Measurements from ENCODE around the gene GLYATL2. TPM values are rescaled to one million over a fixed set of nuclear protein-coding genes. Genes with fewer than 3 reads are reported as not detected.

Gene GLYATL2, protein sequence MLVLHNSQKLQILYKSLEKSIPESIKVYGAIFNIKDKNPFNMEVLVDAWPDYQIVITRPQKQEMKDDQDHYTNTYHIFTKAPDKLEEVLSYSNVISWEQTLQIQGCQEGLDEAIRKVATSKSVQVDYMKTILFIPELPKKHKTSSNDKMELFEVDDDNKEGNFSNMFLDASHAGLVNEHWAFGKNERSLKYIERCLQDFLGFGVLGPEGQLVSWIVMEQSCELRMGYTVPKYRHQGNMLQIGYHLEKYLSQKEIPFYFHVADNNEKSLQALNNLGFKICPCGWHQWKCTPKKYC
- total RNA-seq, result not detected

DNA sequence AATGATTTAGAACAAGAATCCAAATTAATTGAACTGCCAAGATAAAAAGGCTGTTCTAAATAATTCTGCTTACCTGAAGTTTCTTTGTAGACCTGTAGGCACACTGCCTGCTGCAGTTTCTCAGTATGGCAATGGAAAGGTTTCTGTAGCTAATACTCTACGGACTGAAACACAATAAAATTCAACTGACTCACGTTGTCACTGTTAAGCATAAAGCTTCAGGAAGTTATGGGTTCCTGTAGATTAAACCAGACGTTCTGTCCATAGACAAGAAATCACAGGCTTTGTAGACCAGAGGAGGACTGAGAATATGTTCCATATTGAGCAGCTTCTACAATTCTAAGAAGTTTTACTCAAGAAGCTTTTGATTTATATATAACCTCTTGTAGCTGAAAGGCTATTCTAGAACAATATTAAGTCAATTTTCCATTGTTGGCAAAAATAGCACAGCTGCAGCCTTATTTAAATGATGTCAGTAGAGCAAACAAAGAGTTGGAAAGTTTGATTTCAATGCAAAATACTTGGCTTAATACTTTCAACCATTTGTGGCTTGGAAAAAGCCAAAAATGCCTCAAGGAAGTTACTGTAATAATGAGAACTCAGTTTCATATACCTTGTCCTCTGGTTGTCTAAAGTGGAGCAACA is at the start of gene GLYATL2:
TSS of gene GLYATL2 (minus strand) at position 344 of the 645 bp plus-strand sequence. CDS start 5,092 bp downstream, outside the sequence.
- CTCF ChIA-PET, result no interaction called here
- Mint-ChIP-seq H3K27me3 (ENCODE audit: low read depth) (peaks cover 23% of the 10 kb centered on the region), H3K9me3 (no peaks in the 10 kb centered on the region), H3K4me1 (ENCODE audit: low read depth) (no peaks in the 10 kb centered on the region), H3K27ac (no peak within 1 kb of the TSS), H3K4me3 (no peak within 1 kb of the TSS), H3K36me3 (ENCODE audit: low read depth) (no peaks in the 10 kb centered on the region)
- intact Hi-C loops (cut with micrococcal nuclease), result no loop called here
- no peak for DNase-seq

DNA sequence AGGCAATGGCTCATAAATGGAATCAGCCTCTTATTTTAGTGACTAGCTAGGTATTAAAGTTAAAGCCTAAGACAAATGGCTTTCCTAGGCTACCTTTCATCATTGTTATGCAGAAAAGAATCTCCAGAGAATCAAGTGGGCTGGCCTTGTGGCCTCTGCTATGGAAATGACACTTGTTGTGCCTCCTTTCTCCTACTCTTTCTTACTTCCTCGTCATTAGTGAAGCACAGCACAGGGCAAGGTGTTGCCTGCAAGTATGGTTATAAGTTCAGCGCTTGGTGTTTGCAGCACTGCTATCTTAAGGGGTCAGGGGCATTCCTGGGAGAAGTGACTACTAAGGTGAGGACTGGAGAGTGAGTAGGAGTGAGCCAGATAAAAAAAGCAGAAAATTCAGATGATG is 49.4 kb upstream of the GLYATL2 start:
- CTCF ChIA-PET, result no interaction called here
- H3K4me3 Mint-ChIP-seq, result no peak overlapping the region
- H3K9me3 Mint-ChIP-seq, result no peaks in the 10 kb centered on the region
- H3K27me3 Mint-ChIP-seq (ENCODE audit: low read depth), result peaks cover 14% of the 10 kb centered on the region
- H3K27ac Mint-ChIP-seq, result no peak overlapping the region
- intact Hi-C loops (cut with micrococcal nuclease), result no loop called here
- no peak for DNase-seq
- H3K36me3 Mint-ChIP-seq (ENCODE audit: low read depth), result no peaks in the 10 kb centered on the region
- no peaks in the 10 kb centered on the region for H3K4me1 Mint-ChIP-seq (ENCODE audit: low read depth)

DNA sequence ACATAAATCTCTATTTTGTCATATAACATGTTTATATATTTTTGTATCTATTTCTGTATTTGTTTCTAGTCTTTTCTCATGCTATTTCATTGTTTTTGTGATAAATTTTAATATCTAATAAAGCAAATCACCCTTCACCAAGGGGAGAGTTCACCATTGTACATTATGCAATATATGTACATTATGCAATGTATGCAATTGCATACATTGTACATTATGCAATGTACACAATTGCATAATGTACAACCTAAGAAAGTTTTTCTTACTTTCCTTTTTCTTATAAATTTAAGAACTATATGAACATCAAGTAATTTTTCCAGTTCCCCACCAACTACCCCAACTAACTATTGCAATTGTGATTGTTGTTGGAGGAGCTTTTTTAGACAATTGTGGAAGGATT is 44.1 kb upstream of the GLYATL2 start:
- Mint-ChIP-seq H3K4me1 (ENCODE audit: low read depth) (no peaks in the 10 kb centered on the region), H3K27me3 (ENCODE audit: low read depth) (peaks cover 24% of the 10 kb centered on the region), H3K9me3 (no peaks in the 10 kb centered on the region)

DNA sequence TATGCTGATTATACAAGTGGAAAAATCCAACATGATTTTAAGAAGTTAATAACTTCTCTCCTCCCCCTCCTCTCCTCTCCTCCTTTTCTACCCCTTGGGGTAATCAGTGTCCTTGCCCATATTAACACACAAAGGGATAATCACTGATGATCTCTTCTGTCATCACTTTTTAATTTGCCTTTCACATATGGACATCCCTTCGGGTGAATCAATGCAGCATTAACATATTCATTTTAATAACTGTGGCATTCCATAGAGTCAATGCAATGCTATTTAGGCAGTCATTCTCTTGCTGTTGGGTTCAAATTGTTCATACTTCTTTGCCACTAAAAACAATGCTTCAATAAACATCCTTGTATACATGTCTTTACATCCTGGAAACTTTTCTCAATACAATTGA is 42.9 kb upstream of the GLYATL2 start:
- DNase-seq, result no peak
- no peaks in the 10 kb centered on the region for H3K4me1 Mint-ChIP-seq (ENCODE audit: low read depth)
- H3K4me3 Mint-ChIP-seq, result no peak overlapping the region
- H3K27me3 Mint-ChIP-seq (ENCODE audit: low read depth), result peaks cover 29% of the 10 kb centered on the region
- no peak overlapping the region for H3K27ac Mint-ChIP-seq
- no peaks in the 10 kb centered on the region for H3K36me3 Mint-ChIP-seq (ENCODE audit: low read depth)
- CTCF ChIA-PET, result no interaction called here
- H3K9me3 Mint-ChIP-seq, result no peaks in the 10 kb centered on the region
- intact Hi-C loops (cut with micrococcal nuclease), result no loop called here

More for the DNA sequence above, 44.1 kb upstream of the GLYATL2 start:
- intact Hi-C loops (cut with micrococcal nuclease), result no loop called here
- no peak overlapping the region for H3K27ac Mint-ChIP-seq
- no peaks in the 10 kb centered on the region for H3K36me3 Mint-ChIP-seq (ENCODE audit: low read depth)
- H3K4me3 Mint-ChIP-seq, result no peak overlapping the region
- no peak for DNase-seq
- CTCF ChIA-PET, result no interaction called here

DNA sequence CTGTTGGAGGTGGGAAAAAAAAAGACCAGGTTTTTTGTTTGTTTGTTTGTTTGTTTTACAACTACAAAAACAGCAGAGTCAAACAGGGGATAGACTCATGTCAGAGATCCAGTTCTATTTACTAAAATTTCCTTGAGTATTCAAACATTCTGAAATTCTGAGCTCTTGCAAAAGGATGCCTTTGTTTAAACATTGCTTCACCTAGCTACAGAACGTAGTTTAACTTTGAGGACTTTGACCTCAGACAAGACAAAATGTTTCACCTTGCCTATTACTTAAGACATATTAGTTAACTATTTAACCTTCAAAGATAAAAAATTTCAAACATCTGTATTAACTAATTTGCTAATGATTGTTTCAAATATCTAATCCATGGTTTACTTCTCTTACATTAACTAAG is 36.1 kb upstream of the GLYATL2 start:
- no peak overlapping the region for H3K4me3 Mint-ChIP-seq
- H3K27me3 Mint-ChIP-seq (ENCODE audit: low read depth), result peaks cover 28% of the 10 kb centered on the region
- H3K9me3 Mint-ChIP-seq, result peaks cover 2% of the 10 kb centered on the region
- intact Hi-C loops (cut with micrococcal nuclease), result no loop called here
- H3K36me3 Mint-ChIP-seq (ENCODE audit: low read depth), result no peaks in the 10 kb centered on the region
- no peak for DNase-seq
- H3K4me1 Mint-ChIP-seq (ENCODE audit: low read depth), result no peaks in the 10 kb centered on the region
- H3K27ac Mint-ChIP-seq, result no peak overlapping the region
- CTCF ChIA-PET, result no interaction called here

DNA sequence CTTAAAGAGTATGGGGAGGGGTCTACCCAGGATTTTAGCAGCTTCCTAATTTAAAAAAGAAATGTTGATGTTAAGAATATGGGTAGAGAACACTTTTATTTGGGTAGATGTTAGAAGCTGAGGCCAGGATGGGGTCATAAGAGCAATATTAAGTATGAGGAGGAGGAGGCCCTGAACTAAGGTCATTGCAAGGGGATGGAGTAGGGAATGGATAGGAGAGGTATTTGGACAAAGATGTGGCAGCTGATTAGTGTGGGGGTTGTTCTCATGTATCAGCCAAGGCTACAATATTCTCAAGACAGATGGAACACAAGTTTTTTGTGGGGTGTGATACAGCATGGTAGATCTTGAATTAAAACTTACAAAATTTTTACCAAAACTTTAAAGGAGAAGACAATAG is 35.7 kb upstream of the GLYATL2 start:
- no peaks in the 10 kb centered on the region for H3K36me3 Mint-ChIP-seq (ENCODE audit: low read depth)
- H3K27me3 Mint-ChIP-seq (ENCODE audit: low read depth), result peaks cover 24% of the 10 kb centered on the region
- H3K27ac Mint-ChIP-seq, result no peak overlapping the region
- H3K4me3 Mint-ChIP-seq, result no peak overlapping the region
- H3K9me3 Mint-ChIP-seq, result peaks cover 2% of the 10 kb centered on the region
- no peak for DNase-seq
- CTCF ChIA-PET, result no interaction called here
- intact Hi-C loops (cut with micrococcal nuclease), result no loop called here
- no peaks in the 10 kb centered on the region for H3K4me1 Mint-ChIP-seq (ENCODE audit: low read depth)

DNA sequence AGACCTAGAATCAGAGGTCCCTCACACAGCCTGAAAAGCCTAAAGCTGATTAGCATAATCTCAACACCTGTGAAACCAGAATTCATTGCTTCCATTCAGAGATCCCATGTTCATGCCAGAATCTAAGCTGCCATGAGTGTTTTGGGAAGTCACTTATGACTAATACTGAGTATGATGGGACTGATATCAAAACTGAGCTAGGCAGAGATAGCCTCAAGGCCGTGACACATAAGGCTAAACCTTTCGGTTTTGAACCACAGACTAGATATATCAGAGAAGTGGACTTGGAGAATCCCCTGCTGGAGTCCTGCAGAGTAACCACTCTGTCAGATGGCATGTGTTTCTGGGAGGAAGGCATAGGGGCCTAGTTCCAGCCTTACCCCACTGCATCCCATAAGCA is 23.1 kb upstream of the GLYATL2 start:
- peaks cover 2% of the 10 kb centered on the region for H3K36me3 Mint-ChIP-seq (ENCODE audit: low read depth)
- intact Hi-C loops (cut with micrococcal nuclease), result no loop called here
- H3K9me3 Mint-ChIP-seq, result peaks cover 7% of the 10 kb centered on the region
- CTCF ChIA-PET, result no interaction called here
- no peak for DNase-seq
- no peak overlapping the region for H3K27ac Mint-ChIP-seq
- no peak overlapping the region for H3K4me3 Mint-ChIP-seq
- H3K4me1 Mint-ChIP-seq (ENCODE audit: low read depth), result no peaks in the 10 kb centered on the region
- H3K27me3 Mint-ChIP-seq (ENCODE audit: low read depth), result peaks cover 17% of the 10 kb centered on the region

DNA sequence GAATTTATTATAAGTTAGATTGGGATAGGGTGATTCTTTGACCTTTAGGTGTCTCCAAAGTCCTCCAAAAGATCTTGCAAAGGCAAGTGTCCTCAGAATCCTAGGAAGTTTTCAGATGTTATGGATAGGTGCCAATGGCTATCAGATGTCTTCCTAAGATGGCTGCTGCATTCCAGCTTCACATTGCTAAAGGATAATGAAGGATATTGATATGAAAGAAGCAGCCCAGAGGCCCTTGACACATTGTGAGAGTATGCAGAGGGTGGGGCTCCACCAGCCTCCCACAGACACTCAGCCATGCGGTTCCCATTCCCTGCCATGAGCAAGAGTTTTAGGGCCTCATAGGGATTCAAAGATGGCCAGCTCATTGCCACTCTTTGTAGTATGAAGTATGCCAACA is 22.3 kb upstream of the GLYATL2 start:
- intact Hi-C loops (cut with micrococcal nuclease), result no loop called here
- Mint-ChIP-seq H3K9me3 (peaks cover 8% of the 10 kb centered on the region), H3K27ac (no peak overlapping the region), H3K36me3 (ENCODE audit: low read depth) (peaks cover 2% of the 10 kb centered on the region), H3K27me3 (ENCODE audit: low read depth) (peaks cover 22% of the 10 kb centered on the region), H3K4me1 (ENCODE audit: low read depth) (no peaks in the 10 kb centered on the region), H3K4me3 (no peak overlapping the region)
- DNase-seq, result no peak
- CTCF ChIA-PET, result no interaction called here

DNA sequence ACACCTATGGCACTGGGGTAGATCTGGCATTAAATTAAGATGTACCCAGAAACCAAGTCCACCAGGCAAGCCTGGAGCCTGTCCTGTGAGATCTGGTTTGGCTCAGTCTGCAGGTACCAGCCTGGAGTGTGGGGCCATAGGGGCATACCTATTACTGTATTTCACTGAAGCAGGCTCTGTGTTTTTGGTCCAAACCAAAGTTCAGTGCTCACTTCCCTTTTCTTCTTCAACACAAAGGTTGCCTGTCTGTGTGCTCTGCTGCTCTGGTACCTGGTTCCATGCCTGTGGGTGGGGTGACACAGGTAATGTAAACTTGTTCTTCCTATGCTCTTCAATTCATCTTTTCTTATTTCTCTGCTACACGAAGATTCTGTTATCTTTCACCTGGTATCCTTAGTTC is 19.8 kb upstream of the GLYATL2 start:
- Mint-ChIP-seq H3K27me3 (ENCODE audit: low read depth) (peaks cover 27% of the 10 kb centered on the region), H3K4me3 (no peak overlapping the region), H3K27ac (no peak overlapping the region), H3K4me1 (ENCODE audit: low read depth) (no peaks in the 10 kb centered on the region), H3K9me3 (peaks cover 8% of the 10 kb centered on the region), H3K36me3 (ENCODE audit: low read depth) (peaks cover 2% of the 10 kb centered on the region)
- intact Hi-C loops (cut with micrococcal nuclease), result no loop called here
- CTCF ChIA-PET, result no interaction called here
- no peak for DNase-seq

DNA sequence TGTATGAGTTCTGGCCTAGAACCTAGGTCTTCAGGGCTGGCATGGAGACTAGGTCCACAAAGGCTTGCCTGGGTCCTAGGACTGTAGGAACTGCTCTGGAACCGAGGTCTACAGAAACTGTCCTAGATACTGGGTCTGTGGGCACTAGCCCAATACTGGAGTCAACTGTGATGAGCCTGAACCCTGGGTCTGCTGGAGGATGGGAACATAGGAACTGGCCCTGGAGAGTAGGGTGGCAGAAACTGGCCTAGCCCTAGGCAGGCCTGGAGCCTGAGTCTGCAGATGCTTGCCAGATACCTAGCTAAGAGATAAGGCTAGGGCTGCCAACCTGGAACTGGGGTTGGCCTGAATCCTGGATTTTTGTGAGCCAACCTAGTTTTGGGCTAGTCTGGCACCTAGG is 19.2 kb upstream of the GLYATL2 start:
- CTCF ChIA-PET, result no interaction called here
- intact Hi-C loops (cut with micrococcal nuclease), result no loop called here
- Mint-ChIP-seq H3K36me3 (ENCODE audit: low read depth) (peaks cover 2% of the 10 kb centered on the region), H3K4me1 (ENCODE audit: low read depth) (no peaks in the 10 kb centered on the region), H3K9me3 (peaks cover 8% of the 10 kb centered on the region), H3K4me3 (no peak overlapping the region), H3K27ac (no peak overlapping the region), H3K27me3 (ENCODE audit: low read depth) (peaks cover 29% of the 10 kb centered on the region)
- DNase-seq, result no peak

DNA sequence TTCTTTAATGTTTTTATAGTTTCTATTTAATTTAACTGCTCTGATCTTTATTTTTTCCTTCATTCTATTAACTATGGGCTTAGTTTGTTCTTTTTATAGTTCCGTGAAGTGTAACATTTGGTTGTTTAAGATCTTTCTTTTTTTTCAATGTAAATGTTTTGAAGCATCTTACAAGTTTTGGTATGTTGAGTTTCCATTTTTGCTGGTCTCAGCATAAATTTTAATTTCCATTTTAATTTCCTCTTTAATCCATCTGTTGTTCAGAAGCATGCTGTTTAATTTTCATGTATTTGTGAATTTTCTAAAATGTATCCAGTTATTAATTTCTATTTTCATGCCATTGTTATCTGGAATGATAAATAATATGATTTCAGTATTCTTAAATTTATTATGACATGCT is 17.0 kb upstream of the GLYATL2 start:
- H3K4me3 Mint-ChIP-seq, result no peak overlapping the region
- H3K4me1 Mint-ChIP-seq (ENCODE audit: low read depth), result no peaks in the 10 kb centered on the region
- CTCF ChIA-PET, result no interaction called here
- H3K9me3 Mint-ChIP-seq, result peaks cover 8% of the 10 kb centered on the region
- peaks cover 35% of the 10 kb centered on the region for H3K27me3 Mint-ChIP-seq (ENCODE audit: low read depth)
- intact Hi-C loops (cut with micrococcal nuclease), result no loop called here
- H3K27ac Mint-ChIP-seq, result no peak overlapping the region
- H3K36me3 Mint-ChIP-seq (ENCODE audit: low read depth), result peaks cover 2% of the 10 kb centered on the region
- no peak for DNase-seq

DNA sequence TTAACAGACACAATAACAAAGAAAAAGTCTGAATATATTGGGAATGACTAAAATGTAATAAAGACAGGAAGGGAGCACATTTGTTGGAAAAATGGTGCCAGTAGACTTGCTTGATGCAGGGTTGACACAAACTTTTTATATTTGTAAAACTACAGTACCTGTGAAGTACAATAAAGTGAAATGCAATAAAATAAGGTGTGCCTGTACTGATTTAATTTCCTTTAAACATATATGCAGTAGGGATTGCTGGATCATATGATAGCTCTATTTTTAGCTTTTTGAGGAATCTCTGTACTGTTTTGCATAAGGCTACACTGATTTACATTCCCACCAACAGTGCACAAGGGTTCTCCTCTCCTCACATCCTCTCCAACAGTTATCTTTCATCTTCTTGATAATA is 12.3 kb upstream of the GLYATL2 start:
- H3K36me3 Mint-ChIP-seq (ENCODE audit: low read depth), result no peaks in the 10 kb centered on the region
- no peak for DNase-seq
- H3K4me3 Mint-ChIP-seq, result no peak overlapping the region
- H3K9me3 Mint-ChIP-seq, result no peaks in the 10 kb centered on the region
- intact Hi-C loops (cut with micrococcal nuclease), result no loop called here
- CTCF ChIA-PET, result no interaction called here
- peaks cover 18% of the 10 kb centered on the region for H3K27me3 Mint-ChIP-seq (ENCODE audit: low read depth)
- H3K27ac Mint-ChIP-seq, result no peak overlapping the region
- H3K4me1 Mint-ChIP-seq (ENCODE audit: low read depth), result no peaks in the 10 kb centered on the region

DNA sequence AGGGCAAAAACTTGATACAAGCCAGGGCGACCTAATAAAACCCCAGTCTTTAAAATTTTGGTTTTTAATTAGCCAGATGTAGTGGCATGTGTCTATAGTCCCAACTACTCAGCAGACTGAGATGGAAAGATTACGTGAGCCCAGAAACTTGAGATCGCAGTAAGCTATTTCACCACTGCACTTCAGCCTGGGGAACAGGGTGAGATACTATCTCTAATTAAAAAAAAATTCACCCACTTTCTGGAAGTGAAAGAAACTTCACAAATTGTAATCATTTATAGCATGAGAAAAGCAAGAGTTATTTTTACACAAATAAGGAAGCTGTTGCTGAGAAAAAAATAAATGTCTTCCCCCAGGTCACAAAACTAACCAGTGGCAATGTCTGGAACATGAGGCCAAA is 882 bp upstream of the GLYATL2 start:
- CTCF ChIA-PET, result no interaction called here
- Mint-ChIP-seq H3K27ac (no peak overlapping the region), H3K9me3 (no peaks in the 10 kb centered on the region), H3K36me3 (ENCODE audit: low read depth) (no peaks in the 10 kb centered on the region), H3K4me1 (ENCODE audit: low read depth) (no peaks in the 10 kb centered on the region), H3K4me3 (no peak overlapping the region), H3K27me3 (ENCODE audit: low read depth) (peaks cover 23% of the 10 kb centered on the region)
- intact Hi-C loops (cut with micrococcal nuclease), result no loop called here
- DNase-seq, result no peak
